Ishikawa (cell line): ENCODE results near the gene GATAD1.

Experiments used
- CEBPB ChIP-seq: IDR thresholded peaks from 2 replicates; pipeline ENCODE4 v1.6.1; 2012
- CREB1 ChIP-seq: IDR thresholded peaks from 2 replicates; pipeline ENCODE4 v1.6.1; 2012; ENCODE audit warnings: low read depth
- EGR1 ChIP-seq: IDR thresholded peaks from 2 replicates; pipeline ENCODE4 v1.6.1; 2012
- EP300 ChIP-seq: IDR thresholded peaks from 2 replicates; pipeline ENCODE4 v1.6.1; 2012; ENCODE audit warnings: borderline replicate concordance
- FOXM1 ChIP-seq: IDR thresholded peaks from 2 replicates; pipeline ENCODE4 v1.6.1; 2012; ENCODE audit warnings: low read depth, borderline replicate concordance
- MAX ChIP-seq: IDR thresholded peaks from 2 replicates; pipeline ENCODE4 v1.6.1; 2012
- NFIC ChIP-seq: IDR thresholded peaks from 2 replicates; pipeline ENCODE4 v1.6.1; 2012
- REST ChIP-seq: IDR thresholded peaks from 2 replicates; pipeline ENCODE4 v1.6.1; 2012; ENCODE audit warnings: low read depth, mild to moderate bottlenecking
- TAF1 ChIP-seq: IDR thresholded peaks from 2 replicates; pipeline ENCODE4 v1.6.1; 2012; ENCODE audit warnings: low read depth, mild to moderate bottlenecking
- TCF12 ChIP-seq: IDR thresholded peaks from 2 replicates; pipeline ENCODE4 v1.6.1; 2012; ENCODE audit warnings: low read depth
- TEAD4 ChIP-seq: IDR thresholded peaks from 2 replicates; pipeline ENCODE4 v1.6.1; 2012
- USF1 ChIP-seq: IDR thresholded peaks from 2 replicates; pipeline ENCODE4 v1.6.1; 2012
- YY1 ChIP-seq: IDR thresholded peaks from 2 replicates; pipeline ENCODE4 v1.6.1; 2012; ENCODE audit warnings: low read depth
- ZBTB7A ChIP-seq: IDR thresholded peaks from 2 replicates; pipeline ENCODE4 v1.6.1; 2012; ENCODE audit warnings: low read depth

The GATAD1 gene

GRCh38 chr7:92506363-92506762 lies 59.1 kb downstream of the GATAD1 start:
- no peak for TF ChIP-seq ZBTB7A
- TF ChIP-seq NFIC: no peak
- TF ChIP-seq EP300: no peak
- no peak for TF ChIP-seq USF1
- TF ChIP-seq MAX: no peak
- TF ChIP-seq TAF1: no peak
- TF ChIP-seq CEBPB: no peak
- no peak for TF ChIP-seq EGR1
- no peak for TF ChIP-seq TCF12
- TF ChIP-seq YY1: no peak
- TF ChIP-seq TEAD4: no peak
- no peak for TF ChIP-seq REST

- TF ChIP-seq MAX (no peak), TEAD4 (no peak), REST (no peak), EGR1 (no peak), EP300 (no peak), FOXM1 (no peak), ZBTB7A (no peak), USF1 (no peak), TCF12 (no peak), YY1 (no peak), NFIC (no peak), CREB1 (no peak)
These were observed 61.7 kb downstream of the GATAD1 start for GRCh38 chr7:92508946-92509345.
